HepG2 (cell line): ENCODE measurements around the gene PAQR6. TPM values are rescaled to one million over a fixed set of nuclear protein-coding genes. Genes with fewer than 3 reads are reported as not detected.

Experiments
- ATAD3A ChIP-seq: sonication (generic); formaldehyde crosslinking; IDR thresholded peaks from 2 replicates; pipeline ENCODE4 v1.4.0; 2020; ENCODE audit warnings: missing genetic modification reagents
- CHD2 ChIP-seq: IDR thresholded peaks from 2 replicates; pipeline ENCODE4 v1.6.1; 2011; ENCODE audit warnings: low read depth, low read length, improper control_type of control experiment
- KAT2B ChIP-seq: fragments of 150-350 bp; IDR thresholded peaks from 2 replicates; pipeline ENCODE4 v1.6.1; 2014; ENCODE audit warnings: low read depth, low read length, borderline replicate concordance
- KMT2A ChIP-seq: sonication (generic); formaldehyde crosslinking; IDR thresholded peaks from 2 replicates; pipeline ENCODE4 v1.4.0; 2020; ENCODE audit warnings: missing genetic modification reagents
- NFE2L1 ChIP-seq: sonication (generic); formaldehyde crosslinking; IDR thresholded peaks from 2 replicates; pipeline ENCODE4 v1.4.0; 2020; ENCODE audit warnings: missing genetic modification reagents, mild to moderate bottlenecking, borderline replicate concordance
- RELA ChIP-seq: sonication (generic); formaldehyde crosslinking; IDR thresholded peaks from 2 replicates; pipeline ENCODE4 v1.4.0; 2020; ENCODE audit warnings: missing genetic modification reagents
- SIX1 ChIP-seq: sonication (generic); formaldehyde crosslinking; IDR thresholded peaks from 2 replicates; pipeline ENCODE4 v1.4.0; 2020; ENCODE audit warnings: missing genetic modification reagents, borderline replicate concordance
- SMAD9 ChIP-seq: sonication (generic); formaldehyde crosslinking; IDR thresholded peaks from 2 replicates; pipeline ENCODE4 v1.5.1; 2020; ENCODE audit warnings: mild to moderate bottlenecking, missing genetic modification reagents
- ZBTB20 ChIP-seq: sonication (generic); formaldehyde crosslinking; IDR thresholded peaks from 2 replicates; pipeline ENCODE4 v1.8.1; 2023; ENCODE audit warnings: missing genetic modification reagents, low read depth, mild to moderate bottlenecking, borderline replicate concordance
- ZC3H4 ChIP-seq: sonication (generic); formaldehyde crosslinking; IDR thresholded peaks from 2 replicates; pipeline ENCODE4 v1.4.0; 2020; ENCODE audit warnings: missing genetic modification reagents, borderline replicate concordance
- ZNF343 ChIP-seq: sonication (generic); formaldehyde crosslinking; IDR thresholded peaks from 2 replicates; pipeline ENCODE4 v1.4.0; 2020; ENCODE audit warnings: mild to moderate bottlenecking, missing genetic modification reagents
- ZNF589 ChIP-seq: sonication (generic); formaldehyde crosslinking; conservative IDR thresholded peaks from 2 replicates; pipeline ENCODE4 v1.8.0; 2022; ENCODE audit warnings: mild to moderate bottlenecking, moderate library complexity, missing genetic modification reagents
- ZNF749 ChIP-seq: sonication (generic); formaldehyde crosslinking; IDR thresholded peaks from 2 replicates; pipeline ENCODE4 v1.8.0; 2022; ENCODE audit warnings: mild to moderate bottlenecking, missing genetic modification reagents, moderate library complexity, borderline replicate concordance
- ZNF83 ChIP-seq: sonication (generic); formaldehyde crosslinking; IDR thresholded peaks from 2 replicates; pipeline ENCODE4 v1.4.0; 2020; ENCODE audit warnings: missing genetic modification reagents, mild to moderate bottlenecking, borderline replicate concordance
- polyA plus RNA-seq, 8 experiments: library from polyadenylated mRNA; depleted of rRNA in 3 of 8; stranded (reverse) in 7 of 8; unstranded in 1 of 8; fragments of >200 nt; fragmentation: Illumina TruSeq in 4 of 8; extraction: Trizol in 4 of 8; gene quantifications; 2 replicates each; pipeline versions ENCODE4 v1.2.1 to v1.2.3, GENCODE V29; 2011 to 2016; ENCODE audit warnings: low read depth in 4 of 8, missing spikeins in 1 of 8, mixed read lengths in 1 of 8; ENCODE audit not compliant: insufficient read depth in 1 of 8
- total RNA-seq, 5 experiments: library from RNA; depleted of rRNA; stranded (reverse); fragments of >200 nt; fragmentation: Illumina TruSeq; extraction: Trizol; gene quantifications; 2 replicates each; pipeline ENCODE4 v1.2.3, GENCODE V29; 2016; ENCODE audit warnings: low read depth in 1 of 5
- TF ChIP-seq, protein P1 (sequence below): sonication (generic); formaldehyde crosslinking; IDR thresholded peaks from 2 replicates; pipeline ENCODE4 v1.4.0; 2020; ENCODE audit warnings: missing genetic modification reagents
- TF ChIP-seq, protein P2 (sequence below): sonication (generic); formaldehyde crosslinking; IDR thresholded peaks from 2 replicates; pipeline ENCODE4 v1.5.1; 2020; ENCODE audit warnings: missing genetic modification reagents, mild to moderate bottlenecking, borderline replicate concordance
- TF ChIP-seq, protein P3 (sequence below): sonication (generic); formaldehyde crosslinking; IDR thresholded peaks from 2 replicates; pipeline ENCODE4 v1.4.0; 2020; ENCODE audit warnings: missing genetic modification reagents
- TF ChIP-seq, protein P4 (sequence below), 2 experiments: sonication (generic) in 1 of 2; formaldehyde crosslinking in 1 of 2; IDR thresholded peaks; 2 replicates each; pipeline versions ENCODE4 v1.5.1 to v1.6.1; 2011 to 2020; ENCODE audit warnings: borderline replicate concordance in 1 of 2, low read depth in 1 of 2, low read length in 1 of 2, mild to moderate bottlenecking in 1 of 2, missing genetic modification reagents in 1 of 2, moderate library complexity in 1 of 2

The PAQR6 gene
- total and polyA plus RNA-seq, 2 of the 13 experiments (the other 11 are each of a cell fraction or from before 2014, with no cell fraction given) = 0.82 to 1.4 TPM

DNA sequence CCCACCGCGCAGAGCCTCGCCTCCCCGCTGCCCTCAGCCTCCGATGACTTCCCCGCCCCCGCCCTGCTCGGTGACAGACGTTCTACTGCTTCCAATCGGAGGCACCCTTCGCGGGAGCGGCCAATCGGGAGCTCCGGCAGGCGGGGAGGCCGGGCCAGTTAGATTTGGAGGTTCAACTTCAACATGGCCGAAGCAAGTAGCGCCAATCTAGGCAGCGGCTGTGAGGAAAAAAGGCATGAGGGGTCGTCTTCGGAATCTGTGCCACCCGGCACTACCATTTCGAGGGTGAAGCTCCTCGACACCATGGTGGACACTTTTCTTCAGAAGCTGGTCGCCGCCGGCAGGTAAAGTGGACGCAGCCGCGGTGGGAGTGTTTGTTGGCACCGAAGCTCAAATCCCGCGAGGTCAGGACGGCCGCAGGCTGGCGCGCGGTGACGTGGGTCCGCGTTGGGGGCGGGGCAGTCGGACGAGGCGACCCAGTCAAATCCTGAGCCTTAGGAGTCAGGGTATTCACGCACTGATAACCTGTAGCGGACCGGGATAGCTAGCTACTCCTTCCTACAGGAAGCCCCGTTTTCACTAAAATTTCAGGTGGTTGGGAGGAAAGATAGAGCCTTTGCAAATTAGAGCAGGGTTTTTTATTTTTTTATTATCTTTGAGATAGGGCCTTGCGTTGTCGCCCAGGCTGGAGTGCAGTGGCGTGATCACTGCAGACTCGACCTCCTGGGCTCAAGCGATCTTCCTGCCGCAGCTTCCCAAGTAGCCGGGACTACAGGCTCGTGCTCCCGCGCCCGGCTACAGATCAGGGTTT, 34.8 kb downstream of the PAQR6 start, which contains the start of gene PMF1 (continued):
- TF ChIP-seq KAT2B (no peak), KMT2A (CRISPR knock-in tag) (peak; percentile 88; the same call in 1 of the 2 replicates), ZBTB20 (CRISPR knock-in tag) (no peak; the same call in 1 of the 2 replicates), SMAD9 (CRISPR knock-in tag) (no peak), SIX1 (CRISPR knock-in tag) (no peak; the same call in 1 of the 2 replicates), NFE2L1 (CRISPR knock-in tag) (no peak), ZC3H4 (CRISPR knock-in tag) (no peak; the same call in 1 of the 2 replicates), ATAD3A (CRISPR knock-in tag) (no peak), ZNF83 (CRISPR knock-in tag) (peak; percentile 81; the same call in 1 of the 2 replicates), RELA (no peak), CHD2 (peak; percentile 94), ZNF343 (CRISPR knock-in tag) (peak; percentile 89), ZNF749 (CRISPR knock-in tag) (peak; percentile 59; the same call in 1 of the 2 replicates), ZNF589 (CRISPR knock-in tag) (no peak)
- TF ChIP-seq, protein P1, sequence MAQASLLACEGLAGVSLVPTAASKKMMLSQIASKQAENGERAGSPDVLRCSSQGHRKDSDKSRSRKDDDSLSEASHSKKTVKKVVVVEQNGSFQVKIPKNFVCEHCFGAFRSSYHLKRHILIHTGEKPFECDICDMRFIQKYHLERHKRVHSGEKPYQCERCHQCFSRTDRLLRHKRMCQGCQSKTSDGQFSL (CRISPR knock-in tag) = peak; percentile 59; the same call in 1 of the 2 replicates
- TF ChIP-seq, protein P2, sequence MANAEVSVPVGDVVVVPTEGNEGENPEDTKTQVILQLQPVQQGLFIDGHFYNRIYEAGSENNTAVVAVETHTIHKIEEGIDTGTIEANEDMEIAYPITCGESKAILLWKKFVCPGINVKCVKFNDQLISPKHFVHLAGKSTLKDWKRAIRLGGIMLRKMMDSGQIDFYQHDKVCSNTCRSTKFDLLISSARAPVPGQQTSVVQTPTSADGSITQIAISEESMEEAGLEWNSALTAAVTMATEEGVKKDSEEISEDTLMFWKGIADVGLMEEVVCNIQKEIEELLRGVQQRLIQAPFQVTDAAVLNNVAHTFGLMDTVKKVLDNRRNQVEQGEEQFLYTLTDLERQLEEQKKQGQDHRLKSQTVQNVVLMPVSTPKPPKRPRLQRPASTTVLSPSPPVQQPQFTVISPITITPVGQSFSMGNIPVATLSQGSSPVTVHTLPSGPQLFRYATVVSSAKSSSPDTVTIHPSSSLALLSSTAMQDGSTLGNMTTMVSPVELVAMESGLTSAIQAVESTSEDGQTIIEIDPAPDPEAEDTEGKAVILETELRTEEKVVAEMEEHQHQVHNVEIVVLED = peak; percentile 95
- TF ChIP-seq, protein P3, sequence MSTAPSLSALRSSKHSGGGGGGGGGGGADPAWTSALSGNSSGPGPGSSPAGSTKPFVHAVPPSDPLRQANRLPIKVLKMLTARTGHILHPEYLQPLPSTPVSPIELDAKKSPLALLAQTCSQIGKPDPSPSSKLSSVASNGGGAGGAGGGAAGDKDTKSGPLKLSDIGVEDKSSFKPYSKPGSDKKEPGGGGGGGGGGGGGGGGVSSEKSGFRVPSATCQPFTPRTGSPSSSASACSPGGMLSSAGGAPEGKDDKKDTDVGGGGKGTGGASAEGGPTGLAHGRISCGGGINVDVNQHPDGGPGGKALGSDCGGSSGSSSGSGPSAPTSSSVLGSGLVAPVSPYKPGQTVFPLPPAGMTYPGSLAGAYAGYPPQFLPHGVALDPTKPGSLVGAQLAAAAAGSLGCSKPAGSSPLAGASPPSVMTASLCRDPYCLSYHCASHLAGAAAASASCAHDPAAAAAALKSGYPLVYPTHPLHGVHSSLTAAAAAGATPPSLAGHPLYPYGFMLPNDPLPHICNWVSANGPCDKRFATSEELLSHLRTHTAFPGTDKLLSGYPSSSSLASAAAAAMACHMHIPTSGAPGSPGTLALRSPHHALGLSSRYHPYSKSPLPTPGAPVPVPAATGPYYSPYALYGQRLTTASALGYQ (CRISPR knock-in tag) = no peak
- TF ChIP-seq, protein P4, sequence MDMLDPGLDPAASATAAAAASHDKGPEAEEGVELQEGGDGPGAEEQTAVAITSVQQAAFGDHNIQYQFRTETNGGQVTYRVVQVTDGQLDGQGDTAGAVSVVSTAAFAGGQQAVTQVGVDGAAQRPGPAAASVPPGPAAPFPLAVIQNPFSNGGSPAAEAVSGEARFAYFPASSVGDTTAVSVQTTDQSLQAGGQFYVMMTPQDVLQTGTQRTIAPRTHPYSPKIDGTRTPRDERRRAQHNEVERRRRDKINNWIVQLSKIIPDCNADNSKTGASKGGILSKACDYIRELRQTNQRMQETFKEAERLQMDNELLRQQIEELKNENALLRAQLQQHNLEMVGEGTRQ (IDR thresholded peaks at IDR 0.05; ENCODE audit: low read depth, low read length) = no peak
- TF ChIP-seq, protein P4 (CRISPR knock-in tag; IDR thresholded peaks at IDR 0.05; ENCODE audit: borderline replicate concordance) = no peak
